ENCODE data around the gene QKI.

DNA sequence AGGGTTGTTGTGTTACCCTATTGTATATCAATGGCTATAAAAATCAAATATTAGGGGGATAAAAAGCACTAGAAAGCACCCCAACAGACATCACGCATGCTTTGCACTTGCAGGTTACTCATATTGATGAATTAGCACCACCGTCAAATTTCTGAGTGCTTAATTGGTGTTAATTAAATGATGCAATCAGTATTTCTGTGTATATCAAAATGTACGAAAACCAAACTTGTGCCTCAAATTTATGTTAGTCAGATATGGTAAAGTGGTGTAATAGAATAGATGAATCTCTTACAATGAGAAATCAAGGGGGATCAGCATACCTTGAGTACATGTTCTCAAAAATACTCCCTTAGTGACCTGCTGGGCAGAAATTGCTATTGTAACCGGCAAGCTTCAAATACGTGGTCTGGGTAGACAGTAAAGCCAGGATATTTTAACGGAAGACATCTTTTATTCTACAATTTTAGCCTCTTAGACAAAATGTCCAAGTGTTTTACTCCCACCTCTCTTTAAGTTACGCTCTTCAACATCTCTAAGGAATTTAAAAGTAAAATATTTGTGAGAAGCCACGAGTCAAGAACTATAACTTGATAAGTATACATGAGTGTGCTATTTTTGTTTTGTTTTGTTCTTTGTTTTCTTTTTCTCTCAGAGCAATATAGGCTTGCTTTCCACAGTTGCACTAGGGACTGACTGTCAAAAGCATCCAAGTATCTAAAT is 166.0 kb downstream of the QKI start:
- TF ChIP-seq, protein P1, sequence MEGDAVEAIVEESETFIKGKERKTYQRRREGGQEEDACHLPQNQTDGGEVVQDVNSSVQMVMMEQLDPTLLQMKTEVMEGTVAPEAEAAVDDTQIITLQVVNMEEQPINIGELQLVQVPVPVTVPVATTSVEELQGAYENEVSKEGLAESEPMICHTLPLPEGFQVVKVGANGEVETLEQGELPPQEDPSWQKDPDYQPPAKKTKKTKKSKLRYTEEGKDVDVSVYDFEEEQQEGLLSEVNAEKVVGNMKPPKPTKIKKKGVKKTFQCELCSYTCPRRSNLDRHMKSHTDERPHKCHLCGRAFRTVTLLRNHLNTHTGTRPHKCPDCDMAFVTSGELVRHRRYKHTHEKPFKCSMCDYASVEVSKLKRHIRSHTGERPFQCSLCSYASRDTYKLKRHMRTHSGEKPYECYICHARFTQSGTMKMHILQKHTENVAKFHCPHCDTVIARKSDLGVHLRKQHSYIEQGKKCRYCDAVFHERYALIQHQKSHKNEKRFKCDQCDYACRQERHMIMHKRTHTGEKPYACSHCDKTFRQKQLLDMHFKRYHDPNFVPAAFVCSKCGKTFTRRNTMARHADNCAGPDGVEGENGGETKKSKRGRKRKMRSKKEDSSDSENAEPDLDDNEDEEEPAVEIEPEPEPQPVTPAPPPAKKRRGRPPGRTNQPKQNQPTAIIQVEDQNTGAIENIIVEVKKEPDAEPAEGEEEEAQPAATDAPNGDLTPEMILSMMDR (IDR thresholded peaks at IDR 0.05 in 2 of 3, conservative IDR thresholded peaks at IDR 0.05 in 1 of 3; ENCODE audit: control insufficient read depth in 2 of 3, extremely low read depth in 1 of 3, insufficient read depth in 1 of 3, low read depth in 3 of 3, low read length in 3 of 3), result no peak
- TF ChIP-seq, protein P2, sequence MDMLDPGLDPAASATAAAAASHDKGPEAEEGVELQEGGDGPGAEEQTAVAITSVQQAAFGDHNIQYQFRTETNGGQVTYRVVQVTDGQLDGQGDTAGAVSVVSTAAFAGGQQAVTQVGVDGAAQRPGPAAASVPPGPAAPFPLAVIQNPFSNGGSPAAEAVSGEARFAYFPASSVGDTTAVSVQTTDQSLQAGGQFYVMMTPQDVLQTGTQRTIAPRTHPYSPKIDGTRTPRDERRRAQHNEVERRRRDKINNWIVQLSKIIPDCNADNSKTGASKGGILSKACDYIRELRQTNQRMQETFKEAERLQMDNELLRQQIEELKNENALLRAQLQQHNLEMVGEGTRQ (IDR thresholded peaks at IDR 0.05; ENCODE audit: borderline replicate concordance, low read depth, low read length), result no peak
- no peak for TF ChIP-seq RCOR1 (conservative IDR thresholded peaks at IDR 0.05; ENCODE audit: low read depth, low read length)
- TF ChIP-seq, protein P3, sequence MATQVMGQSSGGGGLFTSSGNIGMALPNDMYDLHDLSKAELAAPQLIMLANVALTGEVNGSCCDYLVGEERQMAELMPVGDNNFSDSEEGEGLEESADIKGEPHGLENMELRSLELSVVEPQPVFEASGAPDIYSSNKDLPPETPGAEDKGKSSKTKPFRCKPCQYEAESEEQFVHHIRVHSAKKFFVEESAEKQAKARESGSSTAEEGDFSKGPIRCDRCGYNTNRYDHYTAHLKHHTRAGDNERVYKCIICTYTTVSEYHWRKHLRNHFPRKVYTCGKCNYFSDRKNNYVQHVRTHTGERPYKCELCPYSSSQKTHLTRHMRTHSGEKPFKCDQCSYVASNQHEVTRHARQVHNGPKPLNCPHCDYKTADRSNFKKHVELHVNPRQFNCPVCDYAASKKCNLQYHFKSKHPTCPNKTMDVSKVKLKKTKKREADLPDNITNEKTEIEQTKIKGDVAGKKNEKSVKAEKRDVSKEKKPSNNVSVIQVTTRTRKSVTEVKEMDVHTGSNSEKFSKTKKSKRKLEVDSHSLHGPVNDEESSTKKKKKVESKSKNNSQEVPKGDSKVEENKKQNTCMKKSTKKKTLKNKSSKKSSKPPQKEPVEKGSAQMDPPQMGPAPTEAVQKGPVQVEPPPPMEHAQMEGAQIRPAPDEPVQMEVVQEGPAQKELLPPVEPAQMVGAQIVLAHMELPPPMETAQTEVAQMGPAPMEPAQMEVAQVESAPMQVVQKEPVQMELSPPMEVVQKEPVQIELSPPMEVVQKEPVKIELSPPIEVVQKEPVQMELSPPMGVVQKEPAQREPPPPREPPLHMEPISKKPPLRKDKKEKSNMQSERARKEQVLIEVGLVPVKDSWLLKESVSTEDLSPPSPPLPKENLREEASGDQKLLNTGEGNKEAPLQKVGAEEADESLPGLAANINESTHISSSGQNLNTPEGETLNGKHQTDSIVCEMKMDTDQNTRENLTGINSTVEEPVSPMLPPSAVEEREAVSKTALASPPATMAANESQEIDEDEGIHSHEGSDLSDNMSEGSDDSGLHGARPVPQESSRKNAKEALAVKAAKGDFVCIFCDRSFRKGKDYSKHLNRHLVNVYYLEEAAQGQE (IDR thresholded peaks at IDR 0.05; ENCODE audit: low read depth, low read length), result no peak
- TF ChIP-seq IRF4 (IDR thresholded peaks at IDR 0.05; ENCODE audit: low read depth, low read length), result no peak
